ENCODE results near the gene WEE1. TPM values are rescaled to one million over a fixed set of nuclear protein-coding genes. Genes with fewer than 3 reads are reported as not detected.
A peak's percentile ranks its signal among the peaks of the same experiment; 100 is the strongest.
"Not testable (repeated sequence)": the region's sequence is repeated elsewhere in the genome, so short reads cannot be mapped to it uniquely, and the experiment has no call there.

WEE1 gene
- total RNA-seq, 1 donor from 2014 or later = 65.3 TPM

- not testable (repeated sequence) for DNase-seq (ENCODE audit: low spot score)
Observed at GRCh38 chr11:9622353-9622752, 48.9 kb downstream of the WEE1 start.

GRCh38 chr11:9623053-9623452, 49.6 kb downstream of the WEE1 start:
- DNase-seq (ENCODE audit: low spot score) = not testable (repeated sequence)

- no peak for DNase-seq (ENCODE audit: low spot score)
Observed at GRCh38 chr11:9624448-9624847, 51.0 kb downstream of the WEE1 start.

DNA sequence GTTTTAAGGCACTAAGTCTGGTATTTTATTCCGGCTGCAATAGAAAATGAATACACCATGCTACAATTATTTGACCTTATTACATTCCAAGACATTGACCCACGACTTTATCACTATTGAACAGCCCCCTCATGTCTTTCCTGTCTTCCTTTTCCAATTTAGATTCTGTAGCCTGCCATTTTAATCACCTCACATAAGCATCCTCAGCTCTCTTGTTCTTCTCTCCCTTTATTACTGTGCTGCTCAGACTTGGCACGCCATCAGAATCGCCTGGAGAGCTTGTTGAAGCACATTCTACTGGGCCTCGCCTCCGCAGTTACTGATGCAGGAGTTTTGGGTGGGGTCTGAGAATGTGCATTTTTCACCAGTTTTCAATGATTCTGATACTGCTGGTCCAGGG, 51.7 kb downstream of the WEE1 start:
- DNase-seq (ENCODE audit: low spot score) = peak; percentile 59

DNA sequence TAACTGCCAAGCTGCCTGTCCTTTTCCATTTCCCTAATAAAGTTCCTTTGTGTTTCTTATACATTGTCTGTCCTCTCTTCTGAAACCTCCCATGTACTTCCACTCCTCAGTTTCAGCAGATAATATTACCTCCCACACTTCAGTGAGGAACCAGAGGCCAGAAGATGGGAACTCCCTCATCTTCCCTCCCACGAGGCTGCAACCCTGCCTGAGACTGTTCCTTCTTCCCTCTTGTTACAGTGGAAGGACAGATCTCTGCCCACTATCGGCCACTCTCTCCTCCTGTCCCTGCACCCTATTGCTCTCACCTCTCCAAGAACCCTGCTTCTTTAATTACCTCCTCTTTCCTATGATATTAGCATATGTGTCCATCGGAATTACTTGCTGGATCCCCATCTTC, 52.3 kb downstream of the WEE1 start:
- no peak for DNase-seq (ENCODE audit: low spot score)

DNA sequence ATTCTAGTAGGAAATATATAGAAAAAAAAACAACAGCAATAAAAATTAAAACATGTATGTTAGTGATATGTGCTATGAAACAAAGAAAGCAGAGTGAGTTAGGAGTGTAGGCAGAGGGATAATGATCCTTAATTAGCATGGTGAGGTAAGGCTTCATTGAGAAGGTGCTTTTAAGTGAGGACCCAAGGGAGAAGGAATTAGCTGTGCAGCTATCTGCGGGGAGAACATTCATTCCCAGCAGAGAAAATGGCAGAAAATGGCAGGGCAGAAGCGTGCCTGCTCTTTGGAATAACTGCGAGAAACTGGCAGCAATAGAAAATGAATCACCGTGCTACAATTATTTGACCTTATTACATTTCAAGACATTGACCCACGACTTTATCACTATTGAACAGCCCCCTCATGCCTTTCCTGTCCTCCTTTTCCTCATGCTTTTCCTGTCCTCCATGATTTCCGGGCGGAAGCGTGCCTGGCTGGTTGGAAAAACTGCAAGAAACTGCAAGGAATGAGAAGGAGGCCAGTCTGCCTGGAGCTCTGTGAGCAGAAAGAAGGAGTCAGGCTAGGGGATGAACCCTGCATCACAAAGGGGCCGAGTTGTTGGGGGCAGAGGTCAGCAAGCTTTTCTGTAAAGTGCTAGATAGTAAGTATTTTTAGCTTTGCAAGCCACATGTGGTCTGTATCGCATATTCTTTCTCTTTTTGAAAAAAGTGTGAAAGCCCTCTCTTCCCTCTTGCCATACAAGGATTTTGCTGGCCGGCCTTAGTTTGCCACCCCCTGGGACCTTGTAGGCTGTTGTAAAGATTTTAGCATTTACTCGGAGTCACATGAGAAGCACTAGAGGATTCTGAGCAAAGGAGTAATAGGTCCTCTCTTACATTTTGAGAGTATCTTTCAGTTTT, 53.3 kb downstream of the WEE1 start:
- DNase-seq (ENCODE audit: low spot score) = no peak

GRCh38 chr11:9629064-9629463, 55.6 kb downstream of the WEE1 start:
- DNase-seq (ENCODE audit: low spot score) = no peak

DNA sequence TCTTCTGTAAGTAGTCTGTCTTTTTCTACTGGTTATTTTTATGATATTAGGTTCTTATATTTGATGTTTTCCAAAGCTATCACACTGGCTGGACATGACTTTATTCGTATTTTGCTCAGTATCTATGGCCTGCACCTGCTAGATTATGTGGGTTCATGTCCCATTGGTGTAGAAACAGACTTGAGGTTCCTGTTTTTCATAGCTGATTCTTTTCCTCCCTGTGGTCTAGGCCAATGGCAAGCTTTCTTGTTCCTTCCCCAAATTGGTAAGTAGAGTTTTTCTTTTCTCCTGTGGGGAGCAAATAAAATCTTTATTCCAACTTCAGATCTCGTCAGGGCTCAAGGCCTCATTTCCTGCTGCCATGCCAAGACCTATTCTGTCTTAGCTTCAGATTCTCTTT, 60.2 kb downstream of the WEE1 start:
- DNase-seq (ENCODE audit: low spot score) = no peak

GRCh38 chr11:9636691-9637090, 63.2 kb downstream of the WEE1 start:
- DNase-seq (ENCODE audit: low spot score) = no peak

GRCh38 chr11:9639099-9639498, 65.6 kb downstream of the WEE1 start:
- no peak for DNase-seq (ENCODE audit: low spot score)

Other genes with a start within 250 kb of the WEE1 start
- gene IPO7, start 189.0 kb upstream of the WEE1 start, total RNA-seq = 124 TPM
- 19.9 TPM for gene ZNF143, start 112.7 kb upstream of the WEE1 start, total RNA-seq
- 49.0 TPM for gene SWAP70, start 90.4 kb downstream of the WEE1 start, total RNA-seq

Measured in ureter (tissue), 1 donor.